ENCODE measurements around the gene FANCE.

- TF ChIP-seq POLR2AphosphoS5 (IDR thresholded peaks at IDR 0.05; ENCODE audit: low read depth, low read length) = peak; percentile 63
- TF ChIP-seq TAF1 (IDR thresholded peaks at IDR 0.05; ENCODE audit: borderline replicate concordance, insufficient read depth, low read length) = no peak
These were observed at the start of gene FANCE for GRCh38 chr6:35452183-35453090.
